CD4-positive, alpha-beta T cell treated with Interleukin-1 beta for 1 hour (primary cell): ENCODE results near the gene TYMP.
A peak's percentile ranks its signal among the peaks of the same experiment; 100 is the strongest.

Source experiments
- DNase-seq, 2 donors: peaks; one replicate each; pipeline ENCODE4 v3.0.0-alpha.2; 2020 to 2022

TYMP gene

DNA sequence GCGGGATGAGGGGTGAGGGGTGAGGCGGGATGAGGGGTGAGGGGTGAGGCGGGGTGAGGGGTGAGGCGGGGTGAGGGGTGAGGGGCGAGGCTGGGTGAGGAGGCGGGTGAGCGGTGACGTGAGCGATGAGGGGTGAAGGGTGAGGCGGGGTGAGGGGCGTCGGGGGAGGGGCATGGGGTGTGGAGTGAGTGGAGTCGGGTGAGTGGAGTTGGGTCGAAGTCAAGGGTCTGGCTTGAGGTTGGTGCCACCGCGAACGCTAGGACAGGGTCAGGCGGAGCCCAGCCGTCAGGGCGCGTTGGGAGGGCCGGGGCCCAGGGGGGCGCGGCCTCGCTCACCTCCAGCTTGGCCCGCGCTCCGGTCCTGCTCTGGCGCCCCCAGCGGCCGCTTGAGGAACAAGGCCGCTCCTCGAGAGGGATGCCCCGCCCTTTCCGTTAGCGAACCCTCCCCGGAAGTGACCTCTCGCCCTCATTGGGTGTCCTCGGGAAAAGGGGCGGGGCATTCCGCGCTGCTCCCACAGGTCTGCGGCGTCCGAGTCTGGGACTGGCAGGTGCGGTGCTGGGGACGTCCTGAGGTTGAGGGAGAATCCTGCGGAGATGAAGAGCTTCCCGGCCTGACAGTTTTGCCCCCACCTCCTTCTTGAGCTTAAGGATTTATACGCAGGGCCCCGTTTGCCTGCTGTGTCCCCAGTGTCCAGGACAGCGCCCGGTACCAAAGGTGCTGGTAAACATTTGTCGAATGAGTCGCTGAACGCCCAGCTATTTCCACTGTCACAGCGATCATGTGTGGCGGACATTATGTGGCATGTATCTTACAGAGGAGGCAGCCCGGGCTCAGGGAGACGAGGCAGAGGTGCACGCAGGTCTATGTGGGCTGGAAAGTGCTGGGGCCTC, 33.0 kb upstream of the TYMP start, which contains the start of gene SYCE3:
SYCE3 (minus strand) TSS at position 397 of the 890 bp plus-strand sequence. CDS start 6,514 bp downstream, outside the sequence.
- DNase-seq = peak; percentile 96 to 97

DNA sequence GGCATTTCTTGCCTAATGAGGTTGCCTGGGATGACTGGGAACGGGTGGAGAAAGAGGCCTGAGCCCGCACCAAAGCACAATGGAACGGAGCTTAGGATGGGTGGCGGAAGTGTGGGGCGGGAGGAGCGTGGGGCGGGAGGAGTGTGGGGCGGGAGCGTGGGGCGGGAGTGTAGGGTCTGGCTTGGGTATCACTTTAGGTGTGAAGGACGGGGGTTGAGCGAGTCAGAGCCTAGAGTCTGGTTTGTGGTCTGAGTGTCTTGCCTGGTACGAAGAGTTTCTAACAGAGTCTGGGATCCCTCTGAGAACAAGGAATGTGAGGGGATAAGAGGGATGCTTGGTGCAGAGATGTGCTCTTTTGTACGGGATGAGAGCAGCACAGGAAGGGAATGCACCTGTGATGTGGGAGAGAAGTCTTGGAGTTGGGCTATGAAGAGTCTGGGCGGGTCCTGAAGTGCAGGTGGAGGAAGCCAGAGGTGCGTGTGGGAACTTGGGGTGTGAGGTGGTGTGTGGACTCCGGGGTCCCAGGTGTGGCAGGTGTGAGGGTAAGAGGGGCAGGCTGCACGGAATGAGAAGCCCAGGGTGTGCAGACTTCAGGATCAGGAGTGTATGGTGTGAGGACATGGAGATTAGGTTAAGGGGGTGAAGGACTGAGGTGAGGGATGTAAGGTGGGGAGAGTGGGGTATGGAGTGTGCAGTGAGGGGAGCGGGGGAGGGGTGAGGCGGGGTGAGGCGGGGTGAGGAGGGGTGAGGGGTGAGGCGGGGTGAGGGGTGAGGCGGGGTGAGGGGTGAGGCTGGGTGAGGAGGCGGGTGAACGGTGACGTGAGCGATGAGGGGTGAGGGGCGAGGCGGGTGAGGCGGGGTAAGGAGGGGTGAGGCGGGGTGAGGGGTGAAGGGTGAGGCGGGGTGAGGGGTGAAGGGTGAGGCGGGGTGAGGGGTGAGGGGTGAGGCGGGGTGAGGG, 31.9 kb upstream of the TYMP start:
- DNase-seq = no peak

DNA sequence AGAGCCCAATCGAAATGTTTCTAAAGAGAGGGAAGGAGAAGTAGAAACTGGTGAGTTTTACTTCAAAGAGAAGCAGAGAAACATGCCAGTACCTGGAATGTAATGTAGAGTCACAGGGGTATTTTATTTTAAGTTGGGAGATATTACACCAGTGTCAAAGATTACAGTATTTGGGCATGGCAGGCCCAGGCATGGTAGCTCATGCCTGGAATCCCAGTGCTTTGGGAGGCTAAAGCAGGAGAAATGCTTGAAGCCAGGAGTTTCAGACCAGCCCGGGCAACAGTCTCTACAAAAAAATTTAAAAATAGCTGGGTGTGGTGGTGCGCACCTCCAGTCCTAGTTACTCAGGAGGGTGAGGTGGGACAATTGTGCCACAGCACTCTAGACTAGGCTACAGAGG, 30.2 kb upstream of the TYMP start:
- no peak for DNase-seq

DNA sequence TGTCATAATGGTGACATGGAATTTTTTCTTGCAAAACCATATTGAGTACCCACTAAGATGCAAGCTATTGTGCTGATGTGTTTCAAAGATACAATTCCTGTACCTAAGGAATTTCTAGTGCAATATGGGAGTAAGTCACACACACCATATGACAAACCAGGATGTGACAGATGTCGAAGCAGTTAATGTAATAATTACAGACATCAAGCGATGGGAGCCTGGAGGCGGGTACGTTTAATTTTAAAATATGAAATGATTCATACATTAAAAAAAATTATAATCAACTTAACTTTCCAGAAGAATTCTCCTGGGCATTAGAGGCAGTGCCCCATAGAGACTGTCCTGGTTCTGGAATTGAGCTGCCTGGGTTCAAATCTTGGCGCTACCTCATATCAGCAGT, 26.9 kb upstream of the TYMP start:
- no peak for DNase-seq

DNA sequence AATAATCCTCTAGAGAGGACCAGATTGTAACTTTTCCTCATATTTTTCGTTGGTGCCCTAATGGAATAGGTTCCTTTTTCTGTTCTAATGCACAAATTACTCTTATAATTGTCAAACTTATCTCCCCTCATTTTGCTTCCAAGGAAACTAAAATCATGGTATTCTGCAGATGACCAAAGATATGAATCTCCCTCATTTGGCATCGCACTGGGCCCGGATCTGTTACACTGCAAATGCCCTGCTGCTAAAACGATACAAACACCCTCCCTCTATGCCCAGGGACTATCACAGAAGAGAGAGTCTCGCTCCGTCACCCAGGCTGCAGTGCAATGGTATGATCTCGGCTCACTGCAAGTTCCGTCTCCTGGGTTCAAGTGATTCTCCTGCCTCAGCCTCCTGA, 23.5 kb upstream of the TYMP start:
- no peak for DNase-seq

DNA sequence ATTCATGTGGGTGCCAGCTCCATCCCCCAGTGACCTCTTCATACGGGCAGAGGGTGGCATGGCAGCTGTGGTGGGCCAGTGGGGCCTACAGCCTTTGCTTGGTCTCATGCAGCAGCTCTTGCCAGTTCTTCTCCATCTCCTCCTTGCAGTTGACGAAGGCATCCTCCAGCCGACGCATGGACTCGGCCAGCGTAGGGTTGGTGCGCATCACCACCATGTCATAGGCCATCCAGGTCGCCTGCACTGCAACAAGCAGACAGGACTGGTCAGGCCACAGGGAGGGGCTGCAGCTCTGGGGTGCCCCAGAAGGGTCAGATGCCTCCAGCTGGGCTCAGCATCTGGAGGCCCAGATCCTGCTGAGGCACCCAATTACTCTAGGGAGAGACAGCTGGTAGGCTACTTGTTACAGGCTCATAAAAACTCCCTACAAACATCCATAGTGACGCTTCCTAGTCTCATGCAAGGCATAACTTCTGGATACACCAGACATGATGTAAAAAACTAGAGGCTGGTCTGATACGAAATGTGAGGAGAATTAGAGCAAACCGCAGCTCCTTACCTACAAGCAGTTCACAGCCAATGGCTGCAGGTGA, 21.4 kb upstream of the TYMP start:
- DNase-seq = no peak

DNA sequence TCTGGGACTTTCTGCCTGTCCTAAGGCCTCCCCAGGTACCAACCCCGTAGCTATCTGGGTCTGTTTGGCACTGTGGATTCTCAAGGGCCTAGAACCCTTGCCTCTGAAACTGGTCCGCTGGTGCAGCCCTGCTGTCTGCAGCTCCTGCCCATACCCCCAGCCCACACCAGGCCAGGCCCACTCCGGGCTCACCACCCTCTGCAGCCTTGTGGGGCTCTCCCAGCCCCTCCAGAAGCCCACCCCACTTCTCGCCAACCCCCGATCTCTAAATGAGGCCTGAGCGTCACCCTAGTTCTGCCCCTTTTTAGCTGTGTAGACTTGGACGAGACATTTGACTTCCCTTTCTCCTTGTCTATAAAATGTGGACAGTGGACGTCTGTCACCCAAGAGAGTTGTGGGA, 20.6 kb upstream of the TYMP start:
- no peak for DNase-seq

DNA sequence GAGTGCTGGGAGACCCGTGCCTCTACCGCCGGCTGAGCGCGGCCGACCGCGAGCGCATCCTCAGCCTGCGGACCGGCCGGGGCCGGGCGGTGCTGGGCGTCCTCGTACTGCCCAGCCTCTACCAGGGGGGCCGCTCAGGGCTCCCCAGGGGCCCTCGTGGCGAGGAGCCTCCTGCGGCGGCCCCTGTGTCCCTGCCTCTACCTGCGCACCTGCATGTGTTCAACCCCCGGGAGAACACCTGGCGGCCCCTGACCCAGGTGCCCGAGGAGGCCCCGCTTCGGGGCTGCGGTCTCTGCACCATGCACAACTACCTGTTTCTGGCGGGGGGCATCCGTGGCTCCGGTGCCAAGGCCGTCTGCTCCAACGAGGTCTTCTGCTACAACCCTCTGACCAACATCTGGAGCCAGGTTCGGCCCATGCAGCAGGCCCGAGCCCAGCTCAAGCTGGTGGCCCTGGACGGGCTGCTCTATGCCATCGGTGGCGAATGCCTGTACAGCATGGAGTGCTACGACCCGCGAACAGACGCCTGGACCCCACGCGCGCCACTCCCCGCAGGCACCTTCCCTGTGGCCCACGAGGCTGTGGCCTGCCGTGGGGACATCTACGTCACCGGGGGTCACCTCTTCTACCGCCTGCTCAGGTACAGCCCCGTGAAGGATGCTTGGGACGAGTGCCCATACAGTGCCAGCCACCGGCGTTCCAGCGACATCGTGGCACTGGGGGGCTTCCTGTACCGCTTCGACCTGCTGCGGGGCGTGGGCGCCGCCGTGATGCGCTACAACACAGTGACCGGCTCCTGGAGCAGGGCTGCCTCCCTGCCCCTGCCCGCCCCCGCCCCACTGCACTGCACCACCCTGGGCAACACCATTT, 19.3 kb upstream of the TYMP start:
- no peak for DNase-seq

DNA sequence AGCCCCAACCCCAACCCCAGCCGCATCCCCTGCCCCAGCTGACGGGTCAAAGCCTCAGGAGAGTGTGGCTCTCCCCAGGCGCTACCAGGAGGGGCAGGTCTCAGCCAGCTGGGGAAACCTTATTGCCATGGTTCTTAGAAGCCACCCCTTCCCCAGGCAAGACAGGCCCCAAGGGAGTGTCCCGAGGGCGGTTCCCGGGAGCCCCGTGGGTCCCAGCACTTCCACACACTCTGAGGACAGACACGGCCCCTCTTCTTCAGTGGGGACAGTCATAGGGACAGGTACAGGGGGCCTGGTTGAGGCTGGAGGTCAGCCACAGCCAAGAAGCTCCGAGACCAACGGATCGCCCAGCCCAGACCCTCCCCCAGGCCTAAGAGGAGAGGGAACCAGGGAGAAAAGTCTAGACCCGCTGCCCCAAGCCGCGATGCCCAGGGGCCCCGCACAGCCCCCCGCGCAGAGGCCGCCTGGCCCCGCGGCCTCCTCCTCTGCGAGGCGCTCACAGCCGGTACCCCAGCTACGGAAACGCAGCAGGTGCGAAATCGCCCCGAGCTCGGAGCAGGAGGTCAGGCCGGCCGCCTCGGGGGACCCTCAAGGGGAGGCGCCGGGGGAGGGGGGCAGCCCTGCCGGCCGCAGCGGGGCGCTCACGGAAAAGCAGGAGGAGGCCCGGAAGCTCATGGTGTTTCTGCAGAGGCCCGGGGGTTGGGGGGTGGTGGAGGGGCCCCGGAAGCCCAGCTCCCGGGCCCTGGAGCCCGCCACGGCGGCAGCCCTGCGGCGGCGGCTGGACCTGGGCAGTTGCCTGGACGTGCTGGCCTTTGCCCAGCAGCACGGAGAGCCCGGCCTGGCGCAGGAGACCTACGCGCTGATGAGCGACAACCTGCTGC, 18.5 kb upstream of the TYMP start:
- DNase-seq = peak; percentile 52 to 62

DNA sequence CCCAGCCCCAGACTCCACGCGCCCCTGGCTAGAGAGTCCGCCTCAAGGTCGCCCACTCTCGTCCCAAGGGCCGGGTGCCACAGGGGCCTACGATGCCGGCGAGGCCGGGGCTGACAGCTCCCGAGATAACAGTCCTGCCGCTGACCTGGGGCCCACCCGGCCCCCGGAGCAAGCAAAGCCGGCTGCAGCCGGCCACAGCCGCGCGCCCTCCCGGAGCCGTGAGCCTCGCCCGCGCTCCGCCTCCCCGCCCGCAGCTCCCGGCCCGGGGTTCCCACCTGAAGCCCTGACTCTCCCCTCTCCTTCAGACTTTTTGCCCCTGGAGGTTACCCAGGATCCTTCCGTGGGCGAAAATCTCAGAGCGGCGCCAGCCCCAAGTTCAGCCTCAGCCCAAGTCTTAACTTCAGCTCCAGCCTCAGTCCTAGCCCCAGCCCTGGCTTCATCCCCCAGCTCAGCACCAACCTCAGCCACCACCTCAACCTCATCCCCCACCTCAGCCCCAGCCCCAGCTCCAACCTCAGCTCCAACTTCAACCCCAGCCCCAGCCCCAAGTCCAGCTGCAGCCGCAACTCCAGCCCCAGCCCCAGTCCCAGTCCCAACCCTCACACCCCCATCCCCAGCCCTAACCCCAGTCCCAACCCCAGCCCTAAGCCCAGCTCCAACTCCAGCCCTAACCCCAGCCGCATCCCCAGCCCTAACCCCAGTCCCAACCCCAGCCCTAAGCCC, 17.6 kb upstream of the TYMP start:
- no peak for DNase-seq

DNA sequence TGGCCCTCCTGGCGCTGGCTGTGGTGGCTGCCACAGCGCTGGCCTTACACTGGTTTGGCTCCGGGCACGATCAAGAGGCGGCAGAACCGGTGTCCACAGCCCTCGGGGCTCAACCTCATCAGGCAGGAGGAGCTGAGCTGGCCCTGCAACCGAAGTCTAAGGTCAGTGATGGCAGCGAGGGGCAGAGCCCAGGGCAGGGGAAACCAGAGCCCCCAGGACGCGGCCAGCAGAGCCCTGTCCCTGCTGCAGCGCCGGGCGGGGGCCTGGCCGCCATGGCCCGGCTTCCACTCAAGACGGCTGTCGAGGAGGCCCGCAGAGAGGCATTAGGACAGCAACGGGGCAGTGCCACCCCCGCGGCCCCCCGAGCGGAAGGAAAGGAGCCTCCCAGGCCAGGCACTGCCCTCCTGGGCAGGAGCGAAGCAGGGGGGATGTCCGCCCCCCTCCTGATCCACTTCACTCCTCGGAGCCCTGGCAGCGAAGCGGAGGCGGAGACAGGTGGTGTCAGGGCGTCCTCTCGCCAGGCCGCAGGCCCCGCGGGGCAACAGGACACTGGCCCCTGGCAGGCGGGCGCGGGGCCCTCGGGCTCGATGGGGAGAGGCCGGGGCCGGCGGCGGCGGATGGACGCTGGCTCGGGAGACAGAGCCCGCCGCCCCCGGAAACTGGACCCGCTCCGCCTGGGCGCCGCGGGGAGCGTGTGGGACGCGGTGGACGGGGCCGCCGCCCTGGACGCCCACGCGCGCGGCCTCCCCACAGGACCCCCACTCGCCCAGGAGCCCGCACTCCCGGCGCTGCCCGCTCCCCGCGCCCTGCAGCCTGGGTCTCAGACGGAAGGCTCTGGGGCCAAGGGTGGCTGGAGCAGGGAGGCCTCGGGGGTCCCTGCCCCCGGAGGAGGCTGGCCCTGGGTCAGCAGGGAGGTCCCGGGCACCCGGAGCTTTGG, 16.8 kb upstream of the TYMP start:
- no peak for DNase-seq

DNA sequence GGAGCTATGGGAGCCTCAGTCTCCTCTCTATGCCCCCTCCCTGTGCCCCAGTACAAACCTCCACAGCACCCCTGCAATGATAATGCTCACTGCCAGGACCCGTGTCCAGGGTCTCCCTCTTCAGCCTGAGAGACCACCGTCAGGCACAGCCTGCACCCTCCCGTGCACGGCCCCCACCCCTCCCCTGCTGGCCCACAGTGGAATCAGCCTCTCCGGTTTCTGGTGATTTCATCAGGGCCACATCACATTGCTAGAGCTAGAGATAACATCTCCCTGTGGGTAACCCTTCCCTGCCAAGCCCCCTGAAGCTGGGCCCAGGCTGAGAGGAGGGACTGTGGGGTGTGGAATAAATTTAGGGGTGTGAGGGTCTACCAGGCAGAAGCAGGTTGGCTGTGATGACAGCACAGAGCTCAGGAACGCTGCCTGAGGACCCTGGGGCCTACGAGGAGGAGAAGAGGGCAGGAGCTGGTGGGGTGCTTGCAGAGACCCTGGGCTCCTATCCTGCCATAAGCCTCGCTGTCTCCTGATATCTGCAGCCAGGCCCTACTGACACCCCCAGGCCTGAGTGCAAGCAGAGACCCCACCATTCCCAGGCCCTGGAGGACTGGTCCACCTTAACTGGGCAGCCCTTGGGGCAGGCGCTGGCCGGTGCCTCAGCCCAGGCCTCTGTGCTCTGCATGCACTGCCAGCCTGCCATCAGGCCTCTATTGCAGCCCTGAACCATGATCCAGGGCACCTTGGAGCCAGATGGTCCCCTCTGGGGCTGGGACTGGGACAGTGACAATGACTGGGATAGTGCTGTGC, 15.9 kb upstream of the TYMP start, which contains the start of gene KLHDC7B:
KLHDC7B (plus strand) TSS at position 378 of the 804 bp plus-strand sequence; CDS start at position 723, 345 bp downstream.
- DNase-seq = no peak

DNA sequence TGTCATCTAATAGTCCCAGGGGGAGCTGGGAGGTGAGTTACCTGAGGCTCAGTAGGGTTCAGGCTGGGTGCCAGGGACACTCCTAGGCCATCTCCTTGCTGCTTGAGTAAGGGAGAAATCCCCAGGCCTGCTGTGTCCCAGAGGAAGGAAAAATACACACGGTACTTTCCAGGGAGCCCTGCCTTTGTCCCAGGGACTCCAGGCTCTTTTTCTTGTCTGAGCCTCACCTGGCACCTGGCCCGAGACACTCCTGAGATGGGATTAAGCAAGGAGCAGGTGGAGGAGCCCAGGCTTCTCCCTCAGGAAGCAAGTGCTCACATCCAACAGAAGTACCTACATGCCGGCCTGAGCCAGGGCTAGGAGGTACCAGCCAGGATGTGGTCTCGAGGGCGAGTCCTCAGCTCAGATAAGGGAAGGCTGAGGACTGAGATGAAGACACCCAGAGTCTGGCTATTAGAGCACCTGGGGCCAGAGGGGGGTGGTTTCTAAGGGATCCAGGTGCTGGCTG, 15.0 kb upstream of the TYMP start:
- peak in 1 of 2 donors; percentile 50 for DNase-seq

DNA sequence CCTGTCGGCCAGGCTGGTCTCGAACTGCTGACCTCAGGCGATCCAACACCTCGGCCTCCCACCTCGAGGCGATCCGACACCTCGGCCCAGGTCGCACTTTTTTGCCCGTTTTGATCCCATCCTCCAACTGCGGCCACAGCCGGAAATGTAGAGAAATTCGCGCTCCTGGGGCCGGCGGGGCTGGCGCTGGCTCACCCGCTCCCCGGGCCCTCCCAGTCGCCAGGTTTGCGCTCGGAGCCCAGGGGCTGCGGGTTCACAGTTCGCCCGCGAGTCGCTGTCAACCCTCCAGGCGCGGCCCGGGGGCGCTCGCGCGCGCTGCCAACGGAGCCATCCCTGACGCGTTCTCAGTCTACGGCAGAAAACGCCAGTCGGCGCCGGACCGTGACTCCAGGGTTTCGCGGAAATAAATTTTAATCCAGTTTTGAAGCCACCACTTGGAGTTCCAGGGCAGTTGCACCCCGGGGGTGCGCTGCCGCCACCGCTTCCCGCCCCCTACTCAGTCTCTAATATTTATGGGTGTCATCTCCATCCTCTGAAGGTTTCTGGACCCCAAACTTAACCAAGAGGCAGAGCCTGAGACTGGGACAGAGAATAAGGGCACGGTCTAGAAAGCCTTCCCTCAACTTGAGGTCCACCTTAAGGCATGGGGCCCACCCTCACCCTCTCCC, 14.4 kb upstream of the TYMP start:
- peak; percentile 87 to 88 for DNase-seq

DNA sequence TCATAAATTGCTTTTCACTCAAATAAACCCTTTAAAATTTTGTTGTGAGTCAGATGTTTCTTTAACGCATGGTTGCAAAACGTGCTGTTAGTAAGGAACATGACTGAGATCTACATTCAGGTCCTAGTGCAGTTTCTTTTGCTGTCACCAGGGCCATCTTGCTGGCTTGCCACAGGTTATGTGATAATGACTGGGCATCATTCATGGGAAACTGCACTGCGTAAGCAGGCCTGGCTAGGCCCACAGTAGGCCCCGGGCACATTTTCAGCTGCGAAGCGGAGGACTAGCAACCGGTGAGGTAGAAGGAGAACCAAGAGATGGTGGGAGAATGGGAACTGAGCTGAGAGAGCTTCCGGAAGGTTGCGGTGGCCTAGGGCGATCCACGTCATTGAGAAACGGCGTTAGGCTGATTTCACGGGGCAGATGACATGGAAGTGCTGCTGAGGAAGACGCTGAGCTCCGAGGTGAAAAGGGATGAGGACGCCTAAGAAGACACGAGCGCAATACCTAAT, 12.7 kb upstream of the TYMP start:
- peak in 1 of 2 donors; percentile 74 for DNase-seq

DNA sequence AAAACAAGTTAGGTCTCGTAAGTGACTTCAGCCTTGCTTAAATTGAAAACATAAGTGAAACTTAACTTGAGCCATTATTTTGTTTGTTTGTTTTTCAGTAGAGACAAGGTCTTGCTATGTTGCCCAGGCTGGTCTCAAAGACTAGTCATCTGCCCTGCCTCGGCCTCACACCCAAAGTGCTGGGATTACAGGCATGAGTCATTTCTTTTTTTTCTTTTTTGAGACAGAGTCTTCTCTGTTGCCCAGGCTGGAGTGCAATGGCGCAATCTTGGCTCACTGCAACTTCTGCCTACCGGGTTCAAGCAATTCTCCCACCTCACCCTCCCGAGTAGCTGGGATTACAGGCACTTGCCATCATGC, 11.8 kb upstream of the TYMP start:
- DNase-seq = peak in 1 of 2 donors; percentile 80

DNA sequence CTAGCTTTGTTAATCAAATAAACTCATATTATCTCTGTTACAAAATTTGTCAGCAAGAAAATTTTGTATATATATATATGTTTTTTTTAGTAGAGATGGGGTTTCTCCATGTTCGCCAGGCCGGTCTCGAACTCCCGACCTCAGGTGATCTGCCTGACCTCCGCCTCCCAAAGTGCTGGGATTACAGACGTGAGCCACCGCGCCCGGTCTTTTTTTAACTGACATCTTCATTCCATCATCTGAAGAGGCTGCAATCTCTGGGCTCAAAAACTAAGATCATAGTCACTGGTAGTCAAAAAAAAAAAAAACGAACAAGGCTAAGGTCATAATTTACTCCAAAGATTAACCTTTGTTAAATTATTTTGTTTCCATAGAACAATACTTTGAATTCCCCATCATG, 10.6 kb upstream of the TYMP start:
- DNase-seq = no peak
